ENCODE data around the gene STMN3. TPM values are rescaled to one million over a fixed set of nuclear protein-coding genes. Genes with fewer than 3 reads are reported as not detected.
"Not testable (repeated sequence)": the region's sequence is repeated elsewhere in the genome, so short reads cannot be mapped to it uniquely, and the experiment has no call there.

The STMN3 gene
- total RNA-seq, 2 donors from 2014 or later: 2.5 to 5.3 TPM

DNA sequence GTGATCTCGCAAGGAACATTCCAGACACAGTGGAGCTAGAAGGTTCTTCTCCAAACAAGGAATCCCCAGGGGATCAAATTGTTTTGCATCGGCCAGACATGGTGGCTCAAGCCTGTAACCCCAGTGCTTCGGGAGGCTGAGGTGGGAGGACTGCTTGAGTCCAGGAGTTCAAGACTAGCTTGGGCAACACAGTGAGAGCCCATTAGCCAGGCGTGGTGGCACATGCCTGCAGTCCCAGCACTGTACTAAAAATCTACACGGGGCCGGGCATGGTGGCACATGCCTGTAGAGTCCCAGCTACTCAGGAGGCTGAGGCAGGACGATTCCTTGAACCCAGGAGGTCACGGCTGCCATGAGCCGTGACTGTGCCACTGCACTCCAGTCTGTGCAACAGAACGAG, 41.6 kb downstream of the STMN3 start:
- Histone ChIP-seq H3K27ac (no peak overlapping the region), H3K9ac (ENCODE audit: low read depth in 2 of 2, low read length in 2 of 2) (no peak overlapping the region), H3K4me3 (no peak overlapping the region), H3K9me3 (no peaks in the 10 kb centered on the region), H3K27me3 (no peaks in the 10 kb centered on the region), H3K4me1 (no peaks in the 10 kb centered on the region), H3K36me3 (no peaks in the 10 kb centered on the region)
- TF ChIP-seq, protein P1, sequence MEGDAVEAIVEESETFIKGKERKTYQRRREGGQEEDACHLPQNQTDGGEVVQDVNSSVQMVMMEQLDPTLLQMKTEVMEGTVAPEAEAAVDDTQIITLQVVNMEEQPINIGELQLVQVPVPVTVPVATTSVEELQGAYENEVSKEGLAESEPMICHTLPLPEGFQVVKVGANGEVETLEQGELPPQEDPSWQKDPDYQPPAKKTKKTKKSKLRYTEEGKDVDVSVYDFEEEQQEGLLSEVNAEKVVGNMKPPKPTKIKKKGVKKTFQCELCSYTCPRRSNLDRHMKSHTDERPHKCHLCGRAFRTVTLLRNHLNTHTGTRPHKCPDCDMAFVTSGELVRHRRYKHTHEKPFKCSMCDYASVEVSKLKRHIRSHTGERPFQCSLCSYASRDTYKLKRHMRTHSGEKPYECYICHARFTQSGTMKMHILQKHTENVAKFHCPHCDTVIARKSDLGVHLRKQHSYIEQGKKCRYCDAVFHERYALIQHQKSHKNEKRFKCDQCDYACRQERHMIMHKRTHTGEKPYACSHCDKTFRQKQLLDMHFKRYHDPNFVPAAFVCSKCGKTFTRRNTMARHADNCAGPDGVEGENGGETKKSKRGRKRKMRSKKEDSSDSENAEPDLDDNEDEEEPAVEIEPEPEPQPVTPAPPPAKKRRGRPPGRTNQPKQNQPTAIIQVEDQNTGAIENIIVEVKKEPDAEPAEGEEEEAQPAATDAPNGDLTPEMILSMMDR (IDR thresholded peaks at IDR 0.05): no peak
- no peak for DNase-seq
- intact Hi-C loops (cut with DNase I): no loop called here

DNA sequence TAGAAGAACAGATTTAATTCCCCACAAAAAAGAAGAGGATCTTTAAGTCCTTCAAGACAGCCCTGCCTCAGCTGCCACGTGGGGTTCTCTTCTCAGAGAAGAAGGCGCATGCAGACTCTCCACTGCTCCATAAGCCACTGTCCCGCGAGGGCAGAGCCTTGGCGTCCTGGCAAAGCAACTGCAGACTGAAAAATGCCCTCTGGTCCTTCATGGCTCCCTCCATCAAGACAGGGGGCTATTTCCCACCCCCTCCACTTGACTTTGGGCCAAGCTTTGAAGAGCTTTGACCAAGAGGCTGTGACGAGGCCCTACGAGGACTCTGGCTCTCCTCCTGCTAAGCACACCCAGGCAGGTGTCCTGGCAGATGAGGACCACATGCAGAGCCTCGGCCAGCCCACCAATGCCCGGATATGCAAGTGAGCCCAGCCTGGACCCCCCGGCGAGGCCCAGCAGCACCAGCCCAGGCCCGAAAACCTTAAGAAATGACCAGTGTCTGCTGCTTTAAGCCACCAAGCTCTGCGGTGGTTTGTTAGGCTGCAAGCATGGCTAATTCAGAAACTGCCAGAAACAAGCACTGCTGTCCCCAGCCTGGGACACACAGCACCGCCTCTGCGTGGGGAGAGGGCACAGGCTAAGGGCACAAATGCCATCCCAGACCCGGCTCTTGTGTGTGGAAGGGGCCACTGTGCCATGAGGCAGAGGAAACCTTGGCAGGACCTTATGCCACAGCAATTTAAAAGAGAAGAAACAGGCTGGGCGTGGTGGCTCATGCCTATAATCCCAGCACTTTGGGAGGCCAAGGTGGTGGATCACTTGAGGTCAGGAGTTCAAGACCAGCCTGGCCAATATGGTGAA, 42.4 kb downstream of the STMN3 start:
- TF ChIP-seq, protein P1 (IDR thresholded peaks at IDR 0.05): no peak
- Histone ChIP-seq H3K9ac (ENCODE audit: low read depth in 2 of 2, low read length in 2 of 2) (no peak overlapping the region), H3K4me1 (no peaks in the 10 kb centered on the region), H3K4me3 (no peak overlapping the region), H3K27me3 (no peaks in the 10 kb centered on the region), H3K9me3 (no peaks in the 10 kb centered on the region), H3K27ac (no peak overlapping the region), H3K36me3 (no peaks in the 10 kb centered on the region)
- no peak for DNase-seq
- intact Hi-C loops (cut with DNase I): no loop called here

DNA sequence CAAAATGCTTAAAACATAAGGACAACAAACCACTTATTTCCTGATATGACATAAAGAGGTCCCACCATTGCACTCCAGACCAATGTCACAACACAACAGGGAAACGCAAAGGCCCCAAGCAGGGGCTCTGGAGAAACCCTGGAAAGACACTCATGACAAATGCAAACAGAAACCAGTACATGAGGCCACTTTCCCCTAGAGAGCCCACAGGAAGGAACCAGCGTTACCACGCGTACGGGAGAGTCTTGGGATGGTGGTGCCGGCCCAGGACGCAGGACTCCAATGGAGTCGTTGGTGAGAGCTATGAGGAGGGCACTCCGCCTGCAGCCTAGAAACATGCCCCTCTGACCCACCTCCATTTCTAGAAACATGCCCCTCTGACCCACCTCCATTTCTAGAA, 46.5 kb downstream of the STMN3 start:
- Histone ChIP-seq H3K27me3 (no peaks in the 10 kb centered on the region), H3K9ac (ENCODE audit: low read depth in 2 of 2, low read length in 2 of 2) (no peak overlapping the region), H3K9me3 (no peaks in the 10 kb centered on the region), H3K4me3 (no peak overlapping the region), H3K36me3 (no peaks in the 10 kb centered on the region), H3K4me1 (no peaks in the 10 kb centered on the region), H3K27ac (no peak overlapping the region)
- intact Hi-C loops (cut with DNase I): no loop called here
- TF ChIP-seq, protein P1 (IDR thresholded peaks at IDR 0.05): no peak
- no peak for DNase-seq

DNA sequence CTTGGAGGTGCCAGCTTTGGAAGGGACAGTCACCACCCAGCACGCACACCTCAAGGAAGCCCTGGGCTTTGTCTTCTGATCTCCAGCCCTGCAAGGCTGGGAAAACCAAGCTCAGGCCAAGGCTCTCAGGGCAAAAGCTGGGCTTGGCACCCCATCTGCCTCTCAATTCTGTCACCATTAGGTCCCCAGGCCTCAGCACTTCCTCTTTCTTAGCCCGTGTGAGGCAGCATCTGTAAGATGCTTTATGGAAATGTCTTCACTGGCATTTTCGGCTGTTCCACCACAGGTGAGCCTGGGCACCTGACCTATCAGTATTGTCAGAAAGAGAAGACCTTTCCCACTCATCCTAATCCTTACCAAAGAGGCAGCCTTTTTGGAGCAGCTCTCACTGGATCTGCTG, 50.9 kb downstream of the STMN3 start:
- no peaks in the 10 kb centered on the region for H3K9me3 ChIP-seq
- TF ChIP-seq, protein P1 (IDR thresholded peaks at IDR 0.05): no peak
- intact Hi-C loops (cut with DNase I): no loop called here
- H3K9ac ChIP-seq (ENCODE audit: low read depth in 2 of 2, low read length in 2 of 2): no peak overlapping the region
- no peaks in the 10 kb centered on the region for H3K36me3 ChIP-seq
- DNase-seq: no peak
- no peaks in the 10 kb centered on the region for H3K27me3 ChIP-seq
- H3K4me3 ChIP-seq: no peak overlapping the region
- no peak overlapping the region for H3K27ac ChIP-seq
- H3K4me1 ChIP-seq: no peaks in the 10 kb centered on the region

DNA sequence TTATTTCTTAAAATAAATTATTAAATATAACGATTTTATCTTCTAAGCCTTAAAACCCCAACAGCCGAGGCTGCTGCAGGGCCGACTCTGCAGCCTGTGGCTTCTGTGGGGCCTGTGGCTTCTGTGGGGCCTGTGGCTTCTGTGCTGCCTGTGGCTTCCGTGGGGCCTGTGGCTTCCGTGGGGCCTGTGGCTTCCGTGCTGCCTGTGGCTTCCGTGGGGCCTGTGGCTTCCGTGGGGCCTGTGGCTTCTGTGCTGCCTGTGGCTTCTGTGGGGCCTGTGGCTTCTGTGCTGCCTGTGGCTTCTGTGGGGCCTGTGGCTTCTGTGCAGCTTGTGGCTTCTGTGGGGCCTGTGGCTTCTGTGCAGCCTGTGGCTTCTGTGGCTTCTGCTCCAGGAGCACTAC, 51.5 kb downstream of the STMN3 start:
- intact Hi-C loops (cut with DNase I); H3K9ac ChIP-seq (ENCODE audit: low read depth in 2 of 2, low read length in 2 of 2); H3K36me3 ChIP-seq; DNase-seq; H3K9me3 ChIP-seq; H3K27me3 ChIP-seq; H3K27ac ChIP-seq; H3K4me3 ChIP-seq; H3K4me1 ChIP-seq: not testable (repeated sequence)

DNA sequence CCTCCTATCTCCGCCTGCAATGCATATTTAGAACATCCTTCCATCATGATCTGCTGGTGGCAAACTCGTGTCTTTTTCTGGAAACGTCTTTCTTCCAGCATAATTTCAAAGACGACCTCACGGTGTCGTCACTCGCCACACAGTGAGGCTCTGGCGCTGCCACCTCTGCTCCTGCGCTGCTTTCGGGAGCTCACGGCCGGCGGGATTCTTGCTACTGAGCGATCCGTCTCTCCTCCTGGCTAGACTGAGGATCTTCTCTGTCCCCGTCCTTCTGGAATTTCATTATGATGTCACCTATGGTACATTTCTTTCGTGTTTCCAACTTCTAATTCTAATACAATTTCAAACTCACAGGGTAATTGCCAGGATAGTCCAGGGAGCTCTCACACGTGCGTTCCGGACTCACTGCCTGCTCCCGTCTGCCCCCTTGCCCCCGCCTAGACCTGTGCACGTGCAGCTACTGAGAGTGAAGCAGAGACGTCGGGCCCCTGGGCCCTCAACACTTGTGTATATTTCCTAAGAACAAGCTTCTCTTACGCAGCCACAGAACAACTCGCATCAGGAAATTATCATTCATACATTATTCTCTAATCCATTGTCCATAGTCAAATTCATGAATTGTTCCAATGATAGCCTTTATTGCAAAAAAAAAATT, 53.7 kb downstream of the STMN3 start:
- no peak for DNase-seq
- H3K27me3 ChIP-seq: no peaks in the 10 kb centered on the region
- H3K9me3 ChIP-seq: no peaks in the 10 kb centered on the region
- no peak overlapping the region for H3K27ac ChIP-seq
- H3K4me3 ChIP-seq: no peak overlapping the region
- intact Hi-C loops (cut with DNase I): no loop called here
- H3K4me1 ChIP-seq: no peaks in the 10 kb centered on the region
- TF ChIP-seq, protein P1 (IDR thresholded peaks at IDR 0.05): no peak
- no peak overlapping the region for H3K9ac ChIP-seq (ENCODE audit: low read depth in 2 of 2, low read length in 2 of 2)
- H3K36me3 ChIP-seq: no peaks in the 10 kb centered on the region
